PFSK-1 (cell line): ENCODE results near the gene ARFIP2.

Experiments used
- FOXP2 ChIP-seq: optimal IDR thresholded peaks from 2 replicates; pipeline ENCODE3; 2011; ENCODE audit warnings: borderline replicate concordance, control low read depth, inconsistent platforms; ENCODE audit not compliant: insufficient read depth; ENCODE audit errors: extremely low read length, extremely low read depth
- POLR2AphosphoS5 ChIP-seq: IDR thresholded peaks from 2 replicates; pipeline ENCODE4 v1.6.1; 2012; ENCODE audit warnings: low read depth, mild to moderate bottlenecking, control low read depth, low read length, moderate library complexity
- SIN3A ChIP-seq: IDR thresholded peaks from 2 replicates; pipeline ENCODE4 v1.6.1; 2012; ENCODE audit warnings: mild to moderate bottlenecking, low read length, moderate library complexity, borderline replicate concordance; ENCODE audit not compliant: insufficient read depth
- TAF1 ChIP-seq: IDR thresholded peaks from 2 replicates; pipeline ENCODE4 v1.6.1; 2012; ENCODE audit warnings: low read length, control low read depth, borderline replicate concordance; ENCODE audit not compliant: insufficient read depth
- TF ChIP-seq, protein P1 (sequence below), 2 experiments: IDR thresholded peaks; 2 replicates each; pipeline versions ENCODE4 v1.6.1 to v1.8.0; 2011 to 2012; ENCODE audit warnings: low read depth in 2 of 2, low read length in 2 of 2, control low read depth in 1 of 2, inconsistent platforms in 1 of 2, mild to moderate bottlenecking in 1 of 2, moderate library complexity in 1 of 2; ENCODE audit not compliant: insufficient read depth in 1 of 2

The ARFIP2 gene

GRCh38 chr11:6502382-6502781, 21.3 kb upstream of the ARFIP2 start:
- no peak for TF ChIP-seq POLR2AphosphoS5
- TF ChIP-seq, protein P1, sequence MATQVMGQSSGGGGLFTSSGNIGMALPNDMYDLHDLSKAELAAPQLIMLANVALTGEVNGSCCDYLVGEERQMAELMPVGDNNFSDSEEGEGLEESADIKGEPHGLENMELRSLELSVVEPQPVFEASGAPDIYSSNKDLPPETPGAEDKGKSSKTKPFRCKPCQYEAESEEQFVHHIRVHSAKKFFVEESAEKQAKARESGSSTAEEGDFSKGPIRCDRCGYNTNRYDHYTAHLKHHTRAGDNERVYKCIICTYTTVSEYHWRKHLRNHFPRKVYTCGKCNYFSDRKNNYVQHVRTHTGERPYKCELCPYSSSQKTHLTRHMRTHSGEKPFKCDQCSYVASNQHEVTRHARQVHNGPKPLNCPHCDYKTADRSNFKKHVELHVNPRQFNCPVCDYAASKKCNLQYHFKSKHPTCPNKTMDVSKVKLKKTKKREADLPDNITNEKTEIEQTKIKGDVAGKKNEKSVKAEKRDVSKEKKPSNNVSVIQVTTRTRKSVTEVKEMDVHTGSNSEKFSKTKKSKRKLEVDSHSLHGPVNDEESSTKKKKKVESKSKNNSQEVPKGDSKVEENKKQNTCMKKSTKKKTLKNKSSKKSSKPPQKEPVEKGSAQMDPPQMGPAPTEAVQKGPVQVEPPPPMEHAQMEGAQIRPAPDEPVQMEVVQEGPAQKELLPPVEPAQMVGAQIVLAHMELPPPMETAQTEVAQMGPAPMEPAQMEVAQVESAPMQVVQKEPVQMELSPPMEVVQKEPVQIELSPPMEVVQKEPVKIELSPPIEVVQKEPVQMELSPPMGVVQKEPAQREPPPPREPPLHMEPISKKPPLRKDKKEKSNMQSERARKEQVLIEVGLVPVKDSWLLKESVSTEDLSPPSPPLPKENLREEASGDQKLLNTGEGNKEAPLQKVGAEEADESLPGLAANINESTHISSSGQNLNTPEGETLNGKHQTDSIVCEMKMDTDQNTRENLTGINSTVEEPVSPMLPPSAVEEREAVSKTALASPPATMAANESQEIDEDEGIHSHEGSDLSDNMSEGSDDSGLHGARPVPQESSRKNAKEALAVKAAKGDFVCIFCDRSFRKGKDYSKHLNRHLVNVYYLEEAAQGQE (IDR thresholded peaks at IDR 0.05; ENCODE audit: insufficient read depth in 1 of 2, low read depth in 2 of 2, low read length in 2 of 2): no peak
- TF ChIP-seq TAF1: no peak
- no peak for TF ChIP-seq FOXP2
- no peak for TF ChIP-seq SIN3A

DNA sequence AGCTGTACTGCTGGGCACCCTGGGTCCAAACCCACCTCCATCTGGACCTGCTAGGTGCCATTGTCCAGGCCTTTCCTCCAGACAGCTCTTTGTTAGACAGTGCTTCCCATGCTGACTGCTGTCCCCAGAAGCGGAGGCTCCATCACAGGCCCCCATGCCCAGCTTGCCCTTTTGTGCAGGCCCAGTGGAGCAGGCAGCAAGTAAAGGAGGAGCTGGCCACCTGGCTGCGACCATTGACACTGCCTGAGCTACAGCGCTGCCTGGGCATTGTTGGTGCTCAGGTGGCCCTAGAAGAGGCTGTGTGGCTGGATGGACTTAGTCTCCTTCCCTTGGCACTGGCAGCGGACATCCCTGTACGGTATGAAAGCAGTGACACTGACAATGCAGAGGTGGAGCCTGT, 17.4 kb upstream of the ARFIP2 start:
- no peak for TF ChIP-seq FOXP2
- no peak for TF ChIP-seq POLR2AphosphoS5
- no peak for TF ChIP-seq TAF1
- TF ChIP-seq, protein P1 (IDR thresholded peaks at IDR 0.05; ENCODE audit: insufficient read depth in 1 of 2, low read depth in 2 of 2, low read length in 2 of 2): no peak
- no peak for TF ChIP-seq SIN3A

- no peak for TF ChIP-seq SIN3A
- TF ChIP-seq, protein P1 (IDR thresholded peaks at IDR 0.05; ENCODE audit: insufficient read depth in 1 of 2, low read depth in 2 of 2, low read length in 2 of 2): no peak
- no peak for TF ChIP-seq POLR2AphosphoS5
- TF ChIP-seq TAF1: no peak
- TF ChIP-seq FOXP2: no peak
These were observed 17.0 kb upstream of the ARFIP2 start for GRCh38 chr11:6498121-6498520.

DNA sequence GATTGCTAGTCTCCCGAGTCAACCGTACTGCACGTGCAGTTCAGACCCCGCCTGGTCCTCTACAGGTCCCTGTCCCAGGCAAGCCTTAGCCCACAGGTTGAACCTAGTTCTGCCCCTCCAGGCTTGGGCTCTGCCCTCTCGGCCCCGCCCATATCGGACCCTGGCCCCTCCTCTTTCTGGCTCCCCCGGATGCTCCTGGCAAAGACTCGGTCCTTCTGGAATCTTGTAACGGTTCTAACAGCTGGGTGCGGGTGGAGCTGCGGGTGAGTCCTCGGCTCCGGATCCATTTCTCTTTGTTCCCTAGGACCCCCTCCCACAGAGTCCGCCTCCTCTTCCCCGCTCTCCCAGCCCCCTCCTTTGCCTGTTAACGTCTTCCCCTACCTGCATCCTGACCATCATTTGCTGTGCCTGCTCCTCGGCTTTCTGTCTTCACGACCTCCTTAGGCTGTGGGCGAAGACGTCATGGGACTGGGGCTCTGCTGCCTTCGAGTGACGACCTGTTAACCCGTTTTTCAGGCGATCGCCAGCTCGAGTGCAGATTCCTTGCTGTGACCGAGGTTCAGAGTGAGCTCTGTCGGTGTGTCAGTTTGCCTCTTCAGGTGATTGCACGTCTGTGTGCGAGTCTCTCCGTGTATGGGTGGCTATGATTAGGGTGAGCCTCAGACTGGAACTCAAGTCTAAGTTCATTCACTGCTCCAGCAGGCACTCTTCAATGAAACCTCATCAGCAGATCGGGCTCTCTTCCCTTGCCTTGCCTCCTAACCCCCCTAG, 16.1 kb upstream of the ARFIP2 start, which contains the start of gene DNHD1:
Gene DNHD1, plus strand, starts transcription at position 212 of the 771 bp plus-strand sequence. CDS start 936 bp downstream, outside the sequence.
- no peak for TF ChIP-seq FOXP2
- TF ChIP-seq, protein P1 (IDR thresholded peaks at IDR 0.05; ENCODE audit: insufficient read depth in 1 of 2, low read depth in 2 of 2, low read length in 2 of 2): no peak
- TF ChIP-seq TAF1: no peak
- TF ChIP-seq POLR2AphosphoS5: no peak
- no peak for TF ChIP-seq SIN3A
